Bone marrow (tissue), 2 donors: ENCODE data around the gene OR2T8.
A peak's percentile ranks its signal among the peaks of the same experiment; 100 is the strongest.

Experiments
- DNase-seq, 2 donors: peaks; one replicate each; lab custom pipeline; 2025; lab: John Stamatoyannopoulos, UW

The OR2T8 gene

GRCh38 chr1:247919952-247920351, at the start of gene OR2T8:
TSS of gene OR2T8 (plus strand) at chr1:247920252. CDS start at chr1:247921018, 766 bp downstream.
- DNase-seq = no peak

GRCh38 chr1:247883346-247883745, 36.7 kb upstream of the OR2T8 start:
- DNase-seq = no peak

- no peak for DNase-seq
Measured at GRCh38 chr1:247884797-247885413, 35.1 kb upstream of the OR2T8 start.

GRCh38 chr1:247895163-247895637, 24.9 kb upstream of the OR2T8 start, which contains the start of gene OR2W3:
TSS of gene OR2W3 (plus strand) at chr1:247895587. CDS start at chr1:247895587, 0 bp downstream.
- no peak for DNase-seq

- DNase-seq = no peak
Measured at GRCh38 chr1:247895976-247896375, 24.1 kb upstream of the OR2T8 start.

GRCh38 chr1:247904122-247904521, 15.9 kb upstream of the OR2T8 start:
- no peak for DNase-seq

- no peak for DNase-seq
Measured at GRCh38 chr1:247905181-247905580, 14.9 kb upstream of the OR2T8 start.

- peak in 1 of 2 donors; percentile 39 for DNase-seq
Measured at GRCh38 chr1:247905910-247906503, 14.0 kb upstream of the OR2T8 start.

- peak in 1 of 2 donors; percentile 89 for DNase-seq
Measured at GRCh38 chr1:247906504-247907047, 13.5 kb upstream of the OR2T8 start.

- DNase-seq = peak in 1 of 2 donors; percentile 31
Measured at GRCh38 chr1:247908766-247909165, 11.3 kb upstream of the OR2T8 start.

GRCh38 chr1:247913786-247914185, 6.3 kb upstream of the OR2T8 start:
- DNase-seq = no peak

GRCh38 chr1:247914941-247915662, 5.0 kb upstream of the OR2T8 start:
- no peak for DNase-seq

- no peak for DNase-seq
Measured at GRCh38 chr1:247923941-247924340, 3.9 kb downstream of the OR2T8 start.

GRCh38 chr1:247924868-247925267, 4.8 kb downstream of the OR2T8 start, which contains the start of gene OR2AJ1:
TSS of gene OR2AJ1 (plus strand) at chr1:247924889. CDS start at chr1:247933769, 8,880 bp downstream.
- DNase-seq = no peak

GRCh38 chr1:247933989-247934388, 13.9 kb downstream of the OR2T8 start:
- DNase-seq = no peak

- DNase-seq = no peak
Measured at GRCh38 chr1:247935781-247936180, 15.7 kb downstream of the OR2T8 start.

GRCh38 chr1:247936415-247936814, 16.4 kb downstream of the OR2T8 start:
- no peak for DNase-seq

- peak; percentile 73 to 82 for DNase-seq
Measured at GRCh38 chr1:247936965-247937734, 17.1 kb downstream of the OR2T8 start.

- no peak for DNase-seq
Measured at GRCh38 chr1:247942624-247943023, 22.6 kb downstream of the OR2T8 start.

- DNase-seq = no peak
Measured at GRCh38 chr1:247948558-247948957, 28.5 kb downstream of the OR2T8 start, which contains the start of gene OR2L8. TSS of gene OR2L8 (plus strand) at chr1:247948858. CDS start at chr1:247948858, 0 bp downstream.

GRCh38 chr1:247953408-247953807, 33.4 kb downstream of the OR2T8 start:
- DNase-seq = no peak

GRCh38 chr1:247961791-247962190, 41.7 kb downstream of the OR2T8 start:
- no peak for DNase-seq
